Stomach (tissue), 9 donors: ENCODE results near the gene SKP1. TPM values are rescaled to one million over a fixed set of nuclear protein-coding genes. Genes with fewer than 3 reads are reported as not detected.

Experiments
- DNase-seq, 2 donors: peaks; one replicate each; pipeline versions ENCODE4 v3.0.0 to v3.0.0-alpha.2; 2013 to 2019
- H3K27ac ChIP-seq, 5 donors: fragments of 200-600 bp in 4 of 5; sonication (generic) in 4 of 5; one replicate each; pipeline ENCODE4 v1.5.1; 2013 to 2019; ENCODE audit warnings: mild to moderate bottlenecking in 1 of 5, moderate library complexity in 1 of 5
- H3K27me3 ChIP-seq, 3 donors: fragments of 200-600 bp; sonication (generic); one replicate each; pipeline ENCODE4 v1.5.1; 2017 to 2019; ENCODE audit warnings: mixed run types in 1 of 3
- H3K36me3 ChIP-seq, 4 donors: fragments of 200-600 bp; sonication (generic); 1 replicate in 3 of 4; 2 replicates in 1 of 4; pipeline ENCODE4 v1.5.1; 2016 to 2019
- H3K4me1 ChIP-seq, 4 donors: fragments of 200-600 bp; sonication (generic); one replicate each; pipeline ENCODE4 v1.5.1; 2016 to 2019
- H3K4me3 ChIP-seq, 4 donors: fragments of 200-600 bp; sonication (generic) in 3 of 4; one replicate each; pipeline ENCODE4 v1.5.1; 2016 to 2019; ENCODE audit warnings: mild to moderate bottlenecking in 1 of 4
- H3K9me3 ChIP-seq, 4 donors: fragments of 200-600 bp; sonication (generic); one replicate each; pipeline ENCODE4 v1.5.1; 2016 to 2019
- CTCF ChIP-seq, 7 experiments: fragments of 450-650 bp in 4 of 7; fragments of 200-600 bp in 3 of 7; sonication (generic) in 3 of 7; IDR thresholded peaks; one replicate each; pipeline ENCODE4 v1.5.1; 2016 to 2019; ENCODE audit warnings: antibody characterized with exemption in 7 of 7, control low read depth in 2 of 7, mild to moderate bottlenecking in 1 of 7
- EP300 ChIP-seq: sonication (generic); formaldehyde crosslinking; IDR thresholded peaks from one replicate; pipeline ENCODE4 v1.6.1; 2017; ENCODE audit warnings: antibody characterized with exemption
- POLR2A ChIP-seq, 4 donors: fragments of 450-650 bp; IDR thresholded peaks; one replicate each; pipeline ENCODE4 v1.6.1; 2016; ENCODE audit warnings: antibody characterized with exemption in 4 of 4, control low read depth in 2 of 4, mild to moderate bottlenecking in 1 of 4, moderate library complexity in 1 of 4
- POLR2AphosphoS5 ChIP-seq, 3 donors: sonication (generic); formaldehyde crosslinking; IDR thresholded peaks; one replicate each; pipeline ENCODE4 v1.6.1; 2016; ENCODE audit warnings: antibody characterized with exemption in 3 of 3
- WGBS, 5 donors: extraction: QIAGEN DNeasy Blood & Tissue Kit in 3 of 5; methylation state at CpG; one replicate each; pipeline versions ENCODE4 v1.1.5 to v1.1.7; 2013 to 2018; 5-methylcytosine and 5-hydroxymethylcytosine counted together
- intact Hi-C: fragments of 100-400 bp; cut with DNase I; formaldehyde crosslinking; loops from one replicate; pipeline ENCODE4 v1.15.1; 2023; ENCODE audit warnings: low total_unique reads
- polyA plus RNA-seq, 3 donors: library from polyadenylated mRNA; stranded (reverse); fragments of 200-250 nt; gene quantifications; one replicate each; pipeline ENCODE4 v1.2.3, GENCODE V29; 2013
- total RNA-seq, 5 donors: library from RNA; depleted of rRNA; stranded (reverse); fragments of >200 nt; gene quantifications; one replicate each; pipeline versions ENCODE4 v1.1.0 to v1.2.3, GENCODE V29; 2014 to 2016
- donor health status: healthy with polysubstance abuse.
- donor health status: Bipolar disorder and iron deficiency.
- donor health status: healthy.

SKP1 gene
- total and polyA plus RNA-seq, 8 donors = 18.1 to 590 (median 162) TPM

GRCh38 chr5:134177369-134178095 lies 782 bp upstream of the SKP1 start:
- TF ChIP-seq EP300 = no peak
- peak in 2 of 3 donors; percentile 48 to 58 for TF ChIP-seq POLR2AphosphoS5 (IDR thresholded peaks at IDR 0.05)
- no peak for TF ChIP-seq POLR2A (IDR thresholded peaks at IDR 0.05)
- no peak for TF ChIP-seq CTCF (IDR thresholded peaks at IDR 0.05)
- 11 to 22% (median 13%) methylated on average over 25 to 29 of the region's 29 CpGs for WGBS, 5 donors
- intact Hi-C loops = no loop called here

GRCh38 chr5:134175921-134176510 lies 734 bp downstream of the SKP1 start:
- no peaks in the 10 kb centered on the region for H3K9me3 ChIP-seq
- TF ChIP-seq POLR2AphosphoS5 (IDR thresholded peaks at IDR 0.05) (no peak), EP300 (no peak)
- no peaks in the 10 kb centered on the region for H3K27me3 ChIP-seq
- DNase-seq = peak in 1 of 2 donors; percentile 36
- peaks cover 22 to 59% (median 42%) of the 10 kb centered on the region in 4 donors for H3K4me1 ChIP-seq
- intact Hi-C loops = no loop called here
- peak overlapping the region; percentile 98 to 100 (median 99) for H3K27ac ChIP-seq
- peaks cover 22 to 28% (median 27%) of the 10 kb centered on the region in 4 donors for H3K36me3 ChIP-seq
- H3K4me3 ChIP-seq = peak overlapping the region; percentile 74 to 96 (median 86)
- WGBS, 5 donors = 0 to 1% (median 1%) methylated on average over 22 to 31 of the region's 31 CpGs

More at GRCh38 chr5:134177369-134178095, 782 bp upstream of the SKP1 start:
- Histone ChIP-seq H3K27me3 (no peaks in the 10 kb centered on the region), H3K4me1 (peaks cover 19 to 44% (median 32%) of the 10 kb centered on the region in 4 donors), H3K4me3 (peak overlapping the region; percentile 74 to 96 (median 86)), H3K9me3 (no peaks in the 10 kb centered on the region), H3K36me3 (peaks cover 7 to 12% (median 11%) of the 10 kb centered on the region in 4 donors), H3K27ac (peak overlapping the region; percentile 98 to 100 (median 99))
- DNase-seq = peak; percentile 70 to 87

GRCh38 chr5:134174841-134175839 lies 1.6 kb downstream of the SKP1 start:
- 9 to 21% (median 14%) methylated on average over 10 of the region's 10 CpGs for WGBS, 5 donors

GRCh38 chr5:134171972-134172371 lies 4.8 kb downstream of the SKP1 start:
- DNase-seq = peak; percentile 29 to 45
- Histone ChIP-seq H3K4me1 (peaks cover 14 to 65% (median 39%) of the 10 kb centered on the region in 4 donors), H3K36me3 (peaks cover 54 to 68% (median 67%) of the 10 kb centered on the region in 4 donors), H3K4me3 (no peak overlapping the region), H3K9me3 (no peaks in the 10 kb centered on the region), H3K27me3 (no peaks in the 10 kb centered on the region), H3K27ac (no peak overlapping the region)
- TF ChIP-seq POLR2A (IDR thresholded peaks at IDR 0.05) = no peak
- no peak for TF ChIP-seq POLR2AphosphoS5 (IDR thresholded peaks at IDR 0.05)
- no peak for TF ChIP-seq EP300
- no peak for TF ChIP-seq CTCF (IDR thresholded peaks at IDR 0.05)
- 73 to 90% (median 81%) methylated on average over 4 of the region's 4 CpGs for WGBS, 5 donors
- intact Hi-C loops = no loop called here

More at GRCh38 chr5:134174841-134175839, 1.6 kb downstream of the SKP1 start:
- intact Hi-C loops = no loop called here
- peak in 1 of 2 donors; percentile 44 for DNase-seq
- no peak for TF ChIP-seq POLR2A (IDR thresholded peaks at IDR 0.05)
- TF ChIP-seq EP300 = no peak
- no peak for TF ChIP-seq POLR2AphosphoS5 (IDR thresholded peaks at IDR 0.05)
- TF ChIP-seq CTCF (IDR thresholded peaks at IDR 0.05) = no peak
- peak overlapping the region; percentile 74 to 96 (median 86) for H3K4me3 ChIP-seq
- peaks cover 31 to 36% (median 35%) of the 10 kb centered on the region in 4 donors for H3K36me3 ChIP-seq
- peak overlapping the region; percentile 32 to 100 (median 99) for H3K27ac ChIP-seq
- no peaks in the 10 kb centered on the region for H3K27me3 ChIP-seq
- H3K4me1 ChIP-seq = peaks cover 22 to 68% (median 42%) of the 10 kb centered on the region in 4 donors
- no peaks in the 10 kb centered on the region for H3K9me3 ChIP-seq
